SH-SY5Y (cell line): ENCODE data around the gene TMEM119.

Source experiments
- GATA2 ChIP-seq: IDR thresholded peaks from 2 replicates; pipeline ENCODE4 v1.6.1; 2011; ENCODE audit warnings: mild to moderate bottlenecking, low read depth, low read length
- GATA3 ChIP-seq: IDR thresholded peaks from 2 replicates; pipeline ENCODE4 v1.6.1; 2011; ENCODE audit warnings: low read depth, mild to moderate bottlenecking, low read length, moderate library complexity

Gene TMEM119

GRCh38 chr12:108551535-108551934 is 46.3 kb downstream of the TMEM119 start:
- TF ChIP-seq GATA3 = no peak

GRCh38 chr12:108548954-108549521 is 48.8 kb downstream of the TMEM119 start:
- TF ChIP-seq GATA3 (no peak), GATA2 (no peak)

GRCh38 chr12:108547686-108548085 is 50.2 kb downstream of the TMEM119 start:
- TF ChIP-seq GATA3 = no peak
- no peak for TF ChIP-seq GATA2

- TF ChIP-seq GATA3 (no peak), GATA2 (no peak)
Observed at GRCh38 chr12:108543652-108544051, 54.2 kb downstream of the TMEM119 start.

GRCh38 chr12:108542320-108542719 is 55.6 kb downstream of the TMEM119 start:
- TF ChIP-seq GATA2 = no peak
- TF ChIP-seq GATA3 = no peak
